NCI-H446 (cell line): ENCODE measurements around the gene NAV2.
"Not testable (repeated sequence)": the region's sequence is repeated elsewhere in the genome, so short reads cannot be mapped to it uniquely, and the experiment has no call there.

Experiments
- DNase-seq, 2 experiments: peaks; one replicate each; lab custom pipeline; 2025; lab: John Stamatoyannopoulos, UW

NAV2 gene

GRCh38 chr11:19890308-19890707 is 177.7 kb downstream of the NAV2 start:
- DNase-seq: no peak

- no peak for DNase-seq
Measured at GRCh38 chr11:19891022-19891421, 178.4 kb downstream of the NAV2 start.

GRCh38 chr11:19892387-19892786 is 179.8 kb downstream of the NAV2 start:
- DNase-seq: no peak

DNA sequence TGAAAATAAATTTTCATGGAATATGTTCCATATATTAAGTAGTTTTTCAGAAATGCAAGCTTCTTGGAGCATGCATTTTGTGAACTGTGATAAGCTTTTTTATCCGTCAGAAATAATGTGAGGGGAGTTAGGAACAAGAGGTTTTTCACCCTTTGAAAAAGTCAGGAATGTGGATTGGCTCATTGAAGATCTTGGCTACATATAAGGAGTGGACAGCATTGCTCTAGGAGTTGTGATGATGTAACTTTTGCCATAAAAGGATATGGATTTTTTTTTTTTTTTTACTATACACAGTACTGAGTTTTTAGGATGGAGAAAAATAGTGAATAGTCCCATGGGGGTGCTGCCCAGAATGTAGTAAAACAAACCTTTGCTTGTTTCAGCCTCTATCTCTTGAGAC is 180.2 kb downstream of the NAV2 start:
- DNase-seq: no peak

- DNase-seq: no peak
Measured at GRCh38 chr11:19894404-19894803, 181.8 kb downstream of the NAV2 start.

DNA sequence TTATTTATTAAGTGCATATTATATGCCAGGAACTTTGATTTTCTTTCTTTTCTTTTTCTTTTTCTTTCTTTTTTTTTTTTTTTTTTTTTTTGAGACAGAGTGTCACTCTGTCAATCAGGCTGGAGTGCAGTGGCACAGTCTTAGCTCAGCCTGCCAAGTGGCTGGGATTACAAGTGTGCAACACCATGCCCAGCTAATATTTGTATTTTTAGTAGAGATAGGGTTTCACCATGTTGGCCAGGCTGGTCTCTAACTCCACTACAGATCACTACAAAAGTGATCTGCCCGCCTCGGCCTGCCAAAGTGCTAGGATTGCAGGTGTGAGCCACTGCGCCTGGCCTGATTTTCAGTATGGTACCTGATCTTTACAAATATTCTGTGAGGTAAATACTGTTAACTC is 182.4 kb downstream of the NAV2 start:
- DNase-seq: not testable (repeated sequence)

- no peak for DNase-seq
Measured at GRCh38 chr11:19895776-19896175, 183.1 kb downstream of the NAV2 start.

GRCh38 chr11:19903620-19904069 is 191.0 kb downstream of the NAV2 start:
- peak; percentile 57 to 84 for DNase-seq

DNA sequence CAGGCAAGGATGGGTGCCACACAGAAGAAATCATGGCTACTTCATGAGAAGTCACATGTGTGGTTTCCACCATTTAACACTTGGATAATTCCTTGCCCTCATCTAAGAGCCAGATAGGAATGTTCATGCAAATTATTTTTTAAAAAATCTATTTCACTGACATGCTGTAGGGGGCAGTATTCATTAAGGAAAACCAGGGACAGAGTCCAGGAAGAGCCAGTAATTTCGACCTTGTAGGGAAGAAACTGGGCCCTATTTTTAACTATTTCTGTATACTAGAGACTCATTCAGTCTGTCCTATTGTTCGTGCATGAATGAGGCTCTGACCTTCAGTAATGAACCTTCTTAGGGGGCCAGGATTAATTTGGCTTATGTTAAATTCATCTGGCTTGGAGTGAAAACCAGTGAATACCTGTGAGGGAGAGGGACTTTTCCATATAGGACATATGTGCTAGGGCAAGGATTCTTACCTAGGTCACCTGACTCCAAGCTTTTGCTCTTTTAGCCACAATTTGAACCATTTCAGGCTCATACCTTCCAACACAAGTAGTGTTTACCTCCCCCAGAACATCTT is 192.7 kb downstream of the NAV2 start:
- DNase-seq: peak; percentile 6 to 66

DNA sequence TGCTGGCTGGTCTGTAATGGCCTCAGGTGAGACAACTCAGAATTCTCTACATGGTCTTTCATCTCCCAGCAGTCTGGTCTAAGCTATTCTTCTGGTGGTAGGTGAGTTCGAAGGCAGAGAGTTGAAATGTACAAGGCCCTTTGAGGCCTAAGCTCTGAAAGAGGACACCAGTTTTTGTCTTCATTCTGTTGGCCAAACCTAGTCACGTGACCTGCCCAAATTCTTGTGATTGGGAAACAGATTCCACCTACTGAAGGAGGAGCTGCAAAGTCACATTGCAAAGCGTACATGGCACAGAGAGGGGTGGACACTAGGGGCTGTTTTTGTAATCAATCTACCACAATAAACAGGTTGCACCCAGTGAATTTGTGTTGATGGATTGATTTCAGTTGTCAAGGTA is 193.5 kb downstream of the NAV2 start:
- DNase-seq: no peak

DNA sequence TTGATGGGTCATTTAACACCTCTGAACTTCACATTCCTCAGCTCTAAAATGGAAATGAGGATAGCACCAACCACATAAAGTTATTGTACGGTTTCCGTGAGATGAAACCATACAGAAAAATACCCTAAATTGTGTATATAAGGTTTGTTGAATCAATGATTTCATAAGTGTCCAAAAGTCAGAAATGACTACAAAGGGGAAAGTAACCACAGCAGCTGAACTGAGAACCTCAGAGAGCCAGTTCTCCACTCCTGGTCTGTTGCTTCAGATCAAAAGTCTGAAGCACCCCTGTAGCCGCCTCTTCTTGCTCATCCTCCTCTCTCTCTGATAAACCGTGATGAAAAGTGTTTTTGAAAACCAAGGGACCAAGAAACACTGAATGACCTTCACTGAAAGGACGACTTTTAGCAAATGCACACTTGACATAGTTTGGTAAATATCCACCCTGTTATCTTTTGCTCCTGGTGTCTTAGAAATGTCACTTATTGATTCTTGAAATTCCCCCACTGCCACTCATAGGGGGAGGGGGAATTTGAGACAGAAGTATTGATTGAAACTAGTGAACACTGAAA is 194.5 kb downstream of the NAV2 start:
- no peak for DNase-seq

DNA sequence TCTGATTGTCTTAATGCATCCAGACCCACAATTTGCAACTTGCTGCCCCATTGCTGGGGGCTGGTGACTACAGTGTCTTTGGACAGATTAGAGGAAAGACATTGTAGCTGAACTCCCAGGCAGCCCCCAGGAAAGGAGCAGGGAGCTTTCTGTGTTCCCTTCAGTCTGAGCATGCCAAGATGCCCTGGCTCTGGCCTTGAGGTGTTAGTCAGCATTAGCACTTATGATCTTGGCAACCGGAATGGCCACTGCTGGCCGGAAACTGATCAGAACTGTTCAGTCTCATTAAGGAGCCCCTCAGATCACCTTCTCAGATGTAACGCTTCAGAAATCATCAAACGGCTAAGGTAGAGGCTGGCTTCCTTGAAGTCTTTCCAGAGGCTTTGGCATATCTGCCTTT is 195.2 kb downstream of the NAV2 start:
- DNase-seq: peak in 1 of 2 experiments; percentile 30

- peak; percentile 20 to 77 for DNase-seq
Measured at GRCh38 chr11:19910931-19911330, 198.3 kb downstream of the NAV2 start.

GRCh38 chr11:19912115-19912957 is 199.7 kb downstream of the NAV2 start:
- DNase-seq: no peak

DNA sequence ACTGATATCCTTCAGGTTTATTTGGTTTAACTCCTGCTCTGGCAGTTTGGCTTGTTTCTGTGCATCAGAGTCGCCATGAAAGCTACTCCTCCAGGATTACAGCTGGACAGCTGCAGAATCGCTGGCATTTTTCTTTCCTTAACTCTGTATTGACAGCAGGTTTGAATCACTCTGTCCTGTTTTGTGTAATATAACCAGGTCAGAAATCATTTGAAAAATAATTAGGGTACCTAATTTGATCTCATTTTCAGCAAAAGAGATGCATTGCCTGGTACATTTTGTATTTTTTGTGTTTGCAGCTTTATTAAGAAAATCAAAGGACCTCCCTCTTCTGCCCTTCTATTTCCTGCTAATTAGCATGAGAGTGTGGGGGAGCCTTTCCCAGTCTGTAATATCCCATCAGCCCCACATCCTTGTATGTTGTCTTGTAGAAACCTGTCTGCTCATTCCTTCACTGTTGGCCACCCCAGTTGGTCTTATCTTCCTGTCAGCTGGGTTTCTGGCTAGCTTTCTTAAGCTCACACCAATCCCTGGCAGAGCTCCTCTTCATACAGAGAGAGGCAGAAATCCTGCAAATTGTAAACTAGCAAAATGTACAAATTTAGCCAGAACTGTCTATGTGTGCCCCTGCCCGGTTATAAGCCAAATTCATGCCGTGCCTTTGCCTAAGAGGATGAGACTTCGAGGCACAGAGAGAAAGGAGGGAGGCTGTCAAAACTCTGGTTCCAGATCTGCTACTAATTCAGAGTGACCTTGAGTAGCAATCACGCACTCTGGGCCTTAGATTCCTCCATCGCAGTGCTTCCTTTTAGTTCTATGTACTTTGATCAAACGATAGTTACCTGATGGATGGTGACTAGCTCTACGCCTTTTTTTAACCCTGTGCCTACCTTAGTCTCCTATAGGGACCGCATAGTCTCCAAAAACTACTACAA is 200.6 kb downstream of the NAV2 start:
- DNase-seq: peak in 1 of 2 experiments; percentile 13

DNA sequence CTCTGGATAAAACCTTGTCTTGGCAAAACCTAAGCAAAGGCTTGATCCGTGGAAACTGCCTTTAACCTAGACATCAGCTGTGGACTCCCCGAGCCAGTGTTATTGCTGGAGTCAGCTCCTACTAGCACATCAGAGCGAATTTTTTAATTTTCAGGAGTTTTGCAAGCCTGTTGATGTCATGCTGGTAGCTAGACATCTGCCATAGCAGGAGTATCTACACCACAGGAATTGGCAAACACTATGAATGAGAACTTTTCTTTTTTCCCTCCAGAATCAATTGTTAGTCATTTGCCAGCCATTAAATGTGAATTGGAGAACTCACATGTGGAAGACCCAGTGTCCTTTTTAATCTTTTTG is 201.2 kb downstream of the NAV2 start:
- DNase-seq: no peak

DNA sequence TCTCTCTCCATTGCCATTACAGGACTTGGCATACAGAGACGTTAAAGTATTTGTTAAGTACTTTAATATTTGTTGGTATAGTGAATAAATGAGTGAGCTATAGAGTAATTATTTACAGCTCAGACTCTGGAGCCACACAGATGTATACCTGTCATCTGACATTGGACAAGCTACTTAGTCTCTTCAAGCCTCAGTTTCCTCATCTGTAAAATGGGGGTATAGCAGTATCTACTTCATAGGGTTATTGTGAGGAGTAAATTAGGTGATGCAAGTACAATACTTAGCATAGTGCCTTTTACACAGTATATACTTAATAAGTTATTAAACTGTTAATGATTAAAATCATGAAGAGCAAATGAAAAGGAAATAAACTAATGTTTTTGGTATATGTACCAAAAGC is 203.2 kb downstream of the NAV2 start:
- no peak for DNase-seq

GRCh38 chr11:19917069-19917468 is 204.4 kb downstream of the NAV2 start:
- DNase-seq: no peak

- DNase-seq: no peak
Measured at GRCh38 chr11:19918302-19919049, 205.8 kb downstream of the NAV2 start.

GRCh38 chr11:19919050-19919561 is 206.5 kb downstream of the NAV2 start:
- DNase-seq: peak; percentile 12 to 77

GRCh38 chr11:19920982-19921381 is 208.3 kb downstream of the NAV2 start:
- no peak for DNase-seq
